Upper lobe of left lung (tissue), 6 donors: ENCODE measurements around the gene ADGRF4. TPM values are rescaled to one million over a fixed set of nuclear protein-coding genes. Genes with fewer than 3 reads are reported as not detected.

ENCODE experiments used
- ATAC-seq, 2 donors: fragments of 200-7000 bp; cut with Tn5 transposase; one replicate each; pipeline ENCODE4 v1.9.1; 2022; ENCODE audit warnings: mild to moderate bottlenecking in 2 of 2, moderate library complexity in 2 of 2; ENCODE audit not compliant: low FRiP score in 2 of 2
- DNase-seq, 2 donors: peaks; one replicate each; pipeline ENCODE4 v3.0.0-alpha.2; 2019 to 2020
- H3K27ac ChIP-seq, 4 donors: fragments of 200-600 bp; sonication (generic); one replicate each; pipeline ENCODE4 v1.5.1; 2016 to 2019
- H3K27me3 ChIP-seq, 4 donors: fragments of 200-600 bp; sonication (generic); one replicate each; pipeline ENCODE4 v1.5.1; 2017 to 2019
- H3K36me3 ChIP-seq, 4 donors: fragments of 200-600 bp; sonication (generic); one replicate each; pipeline ENCODE4 v1.5.1; 2016 to 2019
- H3K4me1 ChIP-seq, 4 donors: fragments of 200-600 bp; sonication (generic); one replicate each; pipeline ENCODE4 v1.5.1; 2018 to 2019
- H3K4me3 ChIP-seq, 4 donors: fragments of 200-600 bp; sonication (generic); one replicate each; pipeline ENCODE4 v1.5.1; 2017 to 2019; ENCODE audit warnings: mild to moderate bottlenecking in 2 of 4, moderate library complexity in 1 of 4
- H3K9me3 ChIP-seq, 4 donors: fragments of 200-600 bp; sonication (generic); one replicate each; pipeline ENCODE4 v1.5.1; 2018 to 2019
- CTCF ChIP-seq, 6 experiments: fragments of 450-650 bp in 4 of 6; fragments of 200-600 bp in 2 of 6; sonication (generic) in 2 of 6; IDR thresholded peaks; one replicate each; pipeline ENCODE4 v1.5.1; 2016 to 2019; ENCODE audit warnings: antibody characterized with exemption in 6 of 6
- EP300 ChIP-seq, 4 donors: sonication (generic); formaldehyde crosslinking; IDR thresholded peaks; one replicate each; pipeline ENCODE4 v1.5.1; 2017; ENCODE audit warnings: antibody characterized with exemption in 4 of 4, control low read depth in 2 of 4
- POLR2A ChIP-seq, 4 donors: fragments of 450-650 bp; IDR thresholded peaks; one replicate each; pipeline ENCODE4 v1.5.1; 2016 to 2017; ENCODE audit warnings: antibody characterized with exemption in 4 of 4, mild to moderate bottlenecking in 2 of 4
- POLR2AphosphoS5 ChIP-seq, 2 donors: sonication (generic); formaldehyde crosslinking; IDR thresholded peaks; one replicate each; pipeline ENCODE4 v1.5.1; 2017; ENCODE audit warnings: antibody characterized with exemption in 2 of 2
- WGBS, 2 donors: methylation state at CpG; one replicate each; pipeline ENCODE4 v1.1.5; 2017 to 2018; 5-methylcytosine and 5-hydroxymethylcytosine counted together
- total RNA-seq, 6 donors: library from RNA; depleted of rRNA in 4 of 6; stranded (reverse); fragments of >200 nt in 4 of 6; gene quantifications; one replicate each; pipeline versions ENCODE4 v1.1.0 to v1.2.1, GENCODE V29; 2016 to 2021
- donor health status: DM: no; HTN: no; CAD: no; lungs with moderate emphysema.
- donor health status: DM: no; HTN: yes; CAD: no; lungs with severe emphysema.

ADGRF4 gene
- total RNA-seq, 6 donors from 2014 or later, result 0.15 to 0.20 (median 0.18) TPM; not detected in 2

- H3K27me3 ChIP-seq, result no peaks in the 10 kb centered on the region
- H3K9me3 ChIP-seq, result no peaks in the 10 kb centered on the region
- H3K4me3 ChIP-seq, result no peak overlapping the region
- H3K36me3 ChIP-seq, result no peaks in the 10 kb centered on the region
- DNase-seq (no peak), ATAC-seq (no peak)
- TF ChIP-seq POLR2AphosphoS5 (IDR thresholded peaks at IDR 0.05) (no peak), POLR2A (IDR thresholded peaks at IDR 0.05) (no peak), EP300 (IDR thresholded peaks at IDR 0.05) (no peak), CTCF (IDR thresholded peaks at IDR 0.05) (no peak)
- H3K27ac ChIP-seq, result no peak overlapping the region
- no peaks in the 10 kb centered on the region for H3K4me1 ChIP-seq
Observed at GRCh38 chr6:47715782-47716181, 17.4 kb downstream of the ADGRF4 start.

GRCh38 chr6:47716207-47716606, 17.8 kb downstream of the ADGRF4 start:
- WGBS, 2 donors, result 68% methylated on average over 2 of the region's 2 CpGs
- TF ChIP-seq CTCF (IDR thresholded peaks at IDR 0.05) (no peak), EP300 (IDR thresholded peaks at IDR 0.05) (no peak), POLR2AphosphoS5 (IDR thresholded peaks at IDR 0.05) (no peak), POLR2A (IDR thresholded peaks at IDR 0.05) (no peak)
- no peak for ATAC-seq

GRCh38 chr6:47718571-47718970, 20.2 kb downstream of the ADGRF4 start:
- 0% methylated on average over 1 of the region's 1 CpG for WGBS, 2 donors
- Histone ChIP-seq H3K4me3 (no peak overlapping the region), H3K36me3 (no peaks in the 10 kb centered on the region), H3K27ac (no peak overlapping the region), H3K27me3 (no peaks in the 10 kb centered on the region), H3K9me3 (no peaks in the 10 kb centered on the region), H3K4me1 (no peaks in the 10 kb centered on the region)
- no peak for ATAC-seq
- DNase-seq, result no peak
- TF ChIP-seq POLR2AphosphoS5 (IDR thresholded peaks at IDR 0.05) (no peak), POLR2A (IDR thresholded peaks at IDR 0.05) (no peak), CTCF (IDR thresholded peaks at IDR 0.05) (no peak), EP300 (IDR thresholded peaks at IDR 0.05) (no peak)

More at GRCh38 chr6:47716207-47716606, 17.8 kb downstream of the ADGRF4 start:
- Histone ChIP-seq H3K9me3 (no peaks in the 10 kb centered on the region), H3K4me3 (no peak overlapping the region), H3K27ac (no peak overlapping the region), H3K36me3 (no peaks in the 10 kb centered on the region), H3K27me3 (no peaks in the 10 kb centered on the region), H3K4me1 (no peaks in the 10 kb centered on the region)
- DNase-seq, result no peak

- H3K4me3 ChIP-seq, result no peak overlapping the region
- no peaks in the 10 kb centered on the region for H3K27me3 ChIP-seq
- no peaks in the 10 kb centered on the region for H3K36me3 ChIP-seq
- no peak for DNase-seq
- 87 to 88% methylated on average over 3 to 4 of the region's 4 CpGs for WGBS, 2 donors
- ATAC-seq, result peak in 1 of 2 donors; percentile 17
- no peaks in the 10 kb centered on the region for H3K9me3 ChIP-seq
- no peaks in the 10 kb centered on the region for H3K4me1 ChIP-seq
- no peak for TF ChIP-seq POLR2A (IDR thresholded peaks at IDR 0.05)
- H3K27ac ChIP-seq, result no peak overlapping the region
Observed at GRCh38 chr6:47721189-47721588, 22.8 kb downstream of the ADGRF4 start.

- no peak overlapping the region for H3K4me3 ChIP-seq
- H3K27me3 ChIP-seq, result no peaks in the 10 kb centered on the region
- H3K9me3 ChIP-seq, result no peaks in the 10 kb centered on the region
- no peak overlapping the region for H3K27ac ChIP-seq
- 60 to 70% methylated on average over 3 of the region's 3 CpGs for WGBS, 2 donors
- DNase-seq (no peak), ATAC-seq (no peak)
- H3K4me1 ChIP-seq, result no peaks in the 10 kb centered on the region
- no peaks in the 10 kb centered on the region for H3K36me3 ChIP-seq
- TF ChIP-seq POLR2A (IDR thresholded peaks at IDR 0.05) (no peak), EP300 (IDR thresholded peaks at IDR 0.05) (no peak), CTCF (IDR thresholded peaks at IDR 0.05) (no peak), POLR2AphosphoS5 (IDR thresholded peaks at IDR 0.05) (no peak)
Observed at GRCh38 chr6:47722194-47722593, 23.8 kb downstream of the ADGRF4 start.
